ENCODE results near the gene IL10RA. TPM values are rescaled to one million over a fixed set of nuclear protein-coding genes. Genes with fewer than 3 reads are reported as not detected.

The IL10RA gene
- total RNA-seq, 4 donors from 2014 or later: 9.8 to 50.3 (median 23.9) TPM

- Histone ChIP-seq H3K4me1 (no peaks in the 10 kb centered on the region), H3K36me3 (no peaks in the 10 kb centered on the region), H3K4me3 (no peak overlapping the region), H3K27me3 (no peaks in the 10 kb centered on the region), H3K9me3 (no peaks in the 10 kb centered on the region), H3K27ac (no peak overlapping the region)
- TF ChIP-seq POLR2A (IDR thresholded peaks at IDR 0.05): no peak
- TF ChIP-seq, protein P1, sequence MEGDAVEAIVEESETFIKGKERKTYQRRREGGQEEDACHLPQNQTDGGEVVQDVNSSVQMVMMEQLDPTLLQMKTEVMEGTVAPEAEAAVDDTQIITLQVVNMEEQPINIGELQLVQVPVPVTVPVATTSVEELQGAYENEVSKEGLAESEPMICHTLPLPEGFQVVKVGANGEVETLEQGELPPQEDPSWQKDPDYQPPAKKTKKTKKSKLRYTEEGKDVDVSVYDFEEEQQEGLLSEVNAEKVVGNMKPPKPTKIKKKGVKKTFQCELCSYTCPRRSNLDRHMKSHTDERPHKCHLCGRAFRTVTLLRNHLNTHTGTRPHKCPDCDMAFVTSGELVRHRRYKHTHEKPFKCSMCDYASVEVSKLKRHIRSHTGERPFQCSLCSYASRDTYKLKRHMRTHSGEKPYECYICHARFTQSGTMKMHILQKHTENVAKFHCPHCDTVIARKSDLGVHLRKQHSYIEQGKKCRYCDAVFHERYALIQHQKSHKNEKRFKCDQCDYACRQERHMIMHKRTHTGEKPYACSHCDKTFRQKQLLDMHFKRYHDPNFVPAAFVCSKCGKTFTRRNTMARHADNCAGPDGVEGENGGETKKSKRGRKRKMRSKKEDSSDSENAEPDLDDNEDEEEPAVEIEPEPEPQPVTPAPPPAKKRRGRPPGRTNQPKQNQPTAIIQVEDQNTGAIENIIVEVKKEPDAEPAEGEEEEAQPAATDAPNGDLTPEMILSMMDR (IDR thresholded peaks at IDR 0.05): no peak
- no peak for DNase-seq
Measured at GRCh38 chr11:118045191-118045590, 59.0 kb downstream of the IL10RA start.

DNA sequence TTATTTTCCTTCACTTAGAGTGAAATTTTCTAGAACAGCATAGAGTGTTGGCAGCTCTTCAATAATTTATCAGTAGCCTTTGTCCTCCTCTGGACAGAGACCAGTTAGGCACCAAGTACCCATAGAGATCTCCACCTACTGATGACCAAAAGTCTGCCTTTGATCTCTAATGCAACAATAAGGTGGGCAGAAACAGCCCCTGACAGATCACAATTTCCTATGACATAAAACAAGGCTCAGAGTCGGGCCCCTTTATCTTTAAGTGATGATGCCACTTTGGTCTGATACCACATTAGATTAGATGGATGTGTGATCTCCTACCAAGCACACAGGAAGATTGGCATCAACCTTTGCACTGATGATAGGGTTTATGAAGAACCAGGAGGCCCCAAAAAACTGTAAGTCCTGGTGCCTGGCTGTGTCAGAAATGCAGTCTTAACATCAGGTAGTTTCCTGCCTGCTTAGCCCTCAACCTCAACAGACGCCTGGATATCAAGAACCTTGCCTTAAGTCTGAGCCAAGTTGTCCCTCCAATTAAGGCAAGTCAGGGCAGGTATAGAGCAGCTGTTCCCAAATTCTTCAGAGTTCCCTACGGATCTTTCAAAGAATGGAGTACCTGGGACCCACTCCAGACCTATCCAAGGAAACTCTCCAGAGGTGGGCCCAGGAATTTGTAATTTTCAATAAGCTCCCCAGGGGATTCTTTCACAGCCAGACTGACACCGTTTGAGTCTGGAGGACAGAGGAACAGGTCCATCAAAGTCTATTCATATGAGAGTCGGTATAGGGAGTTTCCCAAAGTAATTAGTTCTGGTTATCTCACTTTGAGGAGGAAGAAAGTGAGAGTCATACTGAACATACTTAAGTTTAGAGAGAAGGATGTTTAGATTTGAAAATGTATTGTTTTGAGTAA is 60.1 kb downstream of the IL10RA start:
- Histone ChIP-seq H3K36me3 (no peaks in the 10 kb centered on the region), H3K4me1 (peaks cover 0 to 4% (median 2%) of the 10 kb centered on the region in 4 donors), H3K27ac (peak overlapping the region in 1 of 4 donors; percentile 2), H3K4me3 (no peak overlapping the region), H3K9me3 (no peaks in the 10 kb centered on the region), H3K27me3 (no peaks in the 10 kb centered on the region)
- no peak for TF ChIP-seq POLR2A (IDR thresholded peaks at IDR 0.05)
- TF ChIP-seq, protein P1 (IDR thresholded peaks at IDR 0.05): no peak
- DNase-seq: peak in 1 of 3 donors; percentile 48

DNA sequence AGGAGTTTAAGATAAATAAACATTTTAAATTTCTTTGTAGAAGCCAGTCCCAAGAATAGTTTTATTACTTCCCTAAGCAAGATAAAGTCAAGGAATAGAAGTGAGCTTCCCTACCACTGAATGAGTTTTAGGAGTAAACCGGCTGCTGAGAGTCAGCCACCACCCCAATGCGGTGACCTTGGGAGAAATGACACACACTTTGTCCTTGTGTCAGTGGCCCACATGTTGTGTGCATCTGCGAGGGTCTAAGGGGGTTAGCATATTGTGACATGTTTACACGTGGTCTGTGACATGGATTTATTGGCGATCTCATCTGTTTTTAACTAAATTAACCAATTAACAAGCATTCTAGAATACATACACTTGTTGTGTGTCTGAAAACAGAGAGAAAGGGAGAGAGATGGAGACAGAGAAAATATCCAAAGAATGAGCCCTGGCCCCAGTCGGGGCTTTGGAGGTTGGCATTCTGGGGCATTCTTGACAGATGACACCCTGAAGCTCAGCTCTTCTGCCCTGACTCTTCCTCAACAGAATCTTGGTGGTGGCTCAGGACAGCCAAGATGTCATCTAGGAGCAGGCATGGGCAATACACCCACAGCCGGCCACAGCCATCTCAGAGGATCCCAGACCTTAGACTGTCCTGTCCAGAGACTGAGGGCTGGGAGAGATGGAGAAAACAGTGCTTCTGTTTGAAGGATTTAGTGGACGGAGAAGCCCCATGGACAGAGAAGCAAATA is 60.9 kb downstream of the IL10RA start:
- peaks cover 0 to 4% (median 2%) of the 10 kb centered on the region in 4 donors for H3K4me1 ChIP-seq

DNA sequence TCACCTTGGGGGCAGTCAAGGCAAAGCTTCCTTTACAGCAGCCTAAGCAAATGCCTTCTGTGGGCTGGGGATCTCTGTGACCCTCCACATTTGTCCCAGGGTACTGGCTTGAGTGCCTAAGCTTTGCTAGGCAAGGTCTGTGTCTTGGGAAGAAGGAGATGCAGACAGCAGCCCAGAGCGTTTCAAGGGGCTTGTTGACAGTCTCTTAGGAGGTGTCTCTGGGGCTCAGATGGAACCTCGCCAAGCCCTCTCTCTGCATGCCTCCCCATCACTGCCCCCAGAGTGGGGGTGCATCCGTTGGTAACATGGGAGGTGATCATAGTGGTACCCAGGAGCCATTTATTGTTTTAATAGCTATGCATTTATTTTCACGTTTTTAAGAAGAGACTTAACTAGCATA is 61.6 kb downstream of the IL10RA start:
- no peaks in the 10 kb centered on the region for H3K9me3 ChIP-seq
- H3K4me3 ChIP-seq: no peak overlapping the region
- H3K27me3 ChIP-seq: no peaks in the 10 kb centered on the region
- H3K36me3 ChIP-seq: no peaks in the 10 kb centered on the region
- no peak for TF ChIP-seq POLR2A (IDR thresholded peaks at IDR 0.05)
- TF ChIP-seq, protein P1 (IDR thresholded peaks at IDR 0.05): no peak
- peak in 1 of 3 donors; percentile 44 for DNase-seq
- H3K27ac ChIP-seq: no peak overlapping the region
- H3K4me1 ChIP-seq: peaks cover 0 to 7% (median 2%) of the 10 kb centered on the region in 4 donors

More for the DNA sequence above, 60.9 kb downstream of the IL10RA start:
- Histone ChIP-seq H3K27ac (no peak overlapping the region), H3K27me3 (no peaks in the 10 kb centered on the region), H3K36me3 (no peaks in the 10 kb centered on the region), H3K4me3 (no peak overlapping the region), H3K9me3 (no peaks in the 10 kb centered on the region)
- peak in 1 of 3 donors; percentile 32 for DNase-seq
- no peak for TF ChIP-seq POLR2A (IDR thresholded peaks at IDR 0.05)
- TF ChIP-seq, protein P1 (IDR thresholded peaks at IDR 0.05): no peak

- DNase-seq: peak in 1 of 3 donors; percentile 40
- Histone ChIP-seq H3K4me1 (peaks cover 0 to 9% (median 2%) of the 10 kb centered on the region in 4 donors), H3K4me3 (no peak overlapping the region), H3K36me3 (no peaks in the 10 kb centered on the region), H3K9me3 (no peaks in the 10 kb centered on the region), H3K27ac (no peak overlapping the region), H3K27me3 (no peaks in the 10 kb centered on the region)
- TF ChIP-seq, protein P1 (IDR thresholded peaks at IDR 0.05): no peak
- TF ChIP-seq POLR2A (IDR thresholded peaks at IDR 0.05): no peak
Measured at GRCh38 chr11:118048472-118049370, 62.5 kb downstream of the IL10RA start.

Measured in Peyer's patch (tissue), 4 donors.